GM21786 (cell line): Measurements from ENCODE around the gene ALDH1L1.
A peak's percentile ranks its signal among the peaks of the same experiment; 100 is the strongest.

Experiments
- ATAC-seq: cut with Tn5 transposase; IDR thresholded peaks from one replicate; pipeline ENCODE4 v1.9.1; 2021; ENCODE audit not compliant: unreplicated experiment

ALDH1L1 gene

GRCh38 chr3:126180477-126181397, at the start of gene ALDH1L1:
ALDH1L1 (minus strand) TSS chr3:126180586; CDS start chr3:126160979, 19,607 bp downstream.
- ATAC-seq = no peak

- no peak for ATAC-seq
These were observed 46.0 kb upstream of the ALDH1L1 start for GRCh38 chr3:126226374-126226773.

- no peak for ATAC-seq
These were observed 36.0 kb upstream of the ALDH1L1 start for GRCh38 chr3:126216416-126216815.

GRCh38 chr3:126213379-126214028, 33.1 kb upstream of the ALDH1L1 start:
- no peak for ATAC-seq

GRCh38 chr3:126212620-126213378, 32.4 kb upstream of the ALDH1L1 start:
- ATAC-seq = no peak

GRCh38 chr3:126212250-126212619, 31.8 kb upstream of the ALDH1L1 start:
- no peak for ATAC-seq

GRCh38 chr3:126211569-126211968, 31.2 kb upstream of the ALDH1L1 start:
- no peak for ATAC-seq

GRCh38 chr3:126210606-126211005, 30.2 kb upstream of the ALDH1L1 start:
- no peak for ATAC-seq

GRCh38 chr3:126209741-126210140, 29.4 kb upstream of the ALDH1L1 start:
- no peak for ATAC-seq

GRCh38 chr3:126208606-126209256, 28.3 kb upstream of the ALDH1L1 start:
- ATAC-seq = no peak

GRCh38 chr3:126208182-126208581, 27.8 kb upstream of the ALDH1L1 start:
- no peak for ATAC-seq

- ATAC-seq = no peak
These were observed 26.8 kb upstream of the ALDH1L1 start for GRCh38 chr3:126207166-126207565.

- no peak for ATAC-seq
These were observed 25.6 kb upstream of the ALDH1L1 start for GRCh38 chr3:126205717-126206655.

- ATAC-seq = no peak
These were observed 22.3 kb upstream of the ALDH1L1 start for GRCh38 chr3:126202680-126203079.

- ATAC-seq = no peak
These were observed 21.9 kb upstream of the ALDH1L1 start for GRCh38 chr3:126202276-126202675.

GRCh38 chr3:126201168-126201567, 20.8 kb upstream of the ALDH1L1 start:
- ATAC-seq = no peak

GRCh38 chr3:126200534-126200933, 20.1 kb upstream of the ALDH1L1 start:
- ATAC-seq = no peak

- ATAC-seq = no peak
These were observed 18.9 kb upstream of the ALDH1L1 start for GRCh38 chr3:126199256-126199655.

GRCh38 chr3:126197854-126198584, 17.6 kb upstream of the ALDH1L1 start:
- peak; percentile 50 for ATAC-seq
